GM19438 (cell line): ENCODE results near the gene SLC26A3.
"Not testable (repeated sequence)": the region's sequence is repeated elsewhere in the genome, so short reads cannot be mapped to it uniquely, and the experiment has no call there.

Experiments
- ATAC-seq: cut with Tn5 transposase; IDR thresholded peaks from one replicate; pipeline ENCODE4 v1.9.1; 2021; ENCODE audit warnings: low read depth; ENCODE audit not compliant: unreplicated experiment

The SLC26A3 gene

DNA sequence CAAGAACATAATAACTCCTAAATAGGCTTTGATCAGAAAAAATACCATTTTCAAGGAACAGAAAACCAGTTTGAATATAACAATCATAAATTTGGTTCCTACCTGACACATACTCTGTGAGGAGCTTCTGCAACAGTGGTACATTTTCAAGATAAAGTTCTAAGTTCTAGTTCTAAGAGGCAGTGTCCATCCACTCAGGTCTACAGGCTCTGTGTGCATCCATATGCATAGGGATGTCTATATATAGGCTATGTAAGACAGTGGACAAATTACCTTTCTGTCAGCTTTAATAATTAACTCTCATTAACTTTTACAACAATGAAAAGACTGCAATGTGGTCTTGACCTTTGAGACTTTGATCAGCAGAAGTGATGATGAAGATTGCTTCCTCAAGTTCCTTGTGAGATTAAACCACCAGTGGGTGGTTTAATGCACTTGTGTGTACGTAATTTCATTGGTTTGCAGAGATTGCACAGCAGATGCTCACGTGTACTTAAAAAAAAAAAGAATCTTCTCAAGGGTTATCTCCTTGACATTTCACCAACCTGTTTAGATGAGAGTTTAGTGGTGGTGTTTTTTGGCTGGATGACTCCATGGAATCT is at the start of gene SLC26A3:
Gene SLC26A3, minus strand, starts transcription at position 215 of the 602 bp plus-strand sequence. CDS start 8,714 bp downstream, outside the sequence.
- no peak for ATAC-seq

DNA sequence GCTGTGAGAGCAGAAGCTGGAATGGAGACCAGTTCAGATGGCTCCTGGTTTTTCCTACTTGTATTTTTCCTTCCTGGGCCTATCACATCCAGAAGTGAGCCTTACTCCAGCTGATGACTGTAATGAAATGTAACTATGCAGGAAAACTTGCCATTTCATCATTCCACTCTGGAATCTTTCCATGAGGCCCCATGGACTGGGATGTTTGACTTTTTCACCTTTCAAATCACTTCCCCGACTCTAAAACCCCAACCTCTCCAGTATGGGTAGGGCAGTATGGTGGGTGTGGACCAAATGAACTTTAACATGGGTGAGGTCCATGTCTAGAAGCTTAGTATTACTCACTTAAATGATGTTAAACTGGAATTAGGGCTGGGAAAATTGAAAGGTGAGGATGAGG is 47.6 kb upstream of the SLC26A3 start:
- ATAC-seq, result no peak

DNA sequence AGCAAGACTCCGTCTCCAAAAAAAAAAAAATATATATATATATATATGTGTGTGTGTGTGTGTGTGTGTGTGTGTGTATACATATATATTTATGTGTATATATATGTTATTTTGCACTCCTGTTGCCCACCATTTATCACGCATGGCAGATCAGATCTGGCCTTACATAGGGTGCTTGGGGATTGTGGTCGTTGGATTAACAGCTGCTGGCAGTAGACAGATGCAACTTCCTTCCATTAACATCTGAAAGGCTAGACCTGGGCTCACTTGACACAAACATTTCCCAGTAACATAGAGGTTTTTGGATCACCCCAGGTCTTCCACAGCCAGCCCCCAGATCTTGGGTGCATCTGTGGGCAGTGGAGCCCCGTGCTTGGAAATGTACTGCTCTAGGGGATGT is 47.2 kb upstream of the SLC26A3 start:
- no peak for ATAC-seq

DNA sequence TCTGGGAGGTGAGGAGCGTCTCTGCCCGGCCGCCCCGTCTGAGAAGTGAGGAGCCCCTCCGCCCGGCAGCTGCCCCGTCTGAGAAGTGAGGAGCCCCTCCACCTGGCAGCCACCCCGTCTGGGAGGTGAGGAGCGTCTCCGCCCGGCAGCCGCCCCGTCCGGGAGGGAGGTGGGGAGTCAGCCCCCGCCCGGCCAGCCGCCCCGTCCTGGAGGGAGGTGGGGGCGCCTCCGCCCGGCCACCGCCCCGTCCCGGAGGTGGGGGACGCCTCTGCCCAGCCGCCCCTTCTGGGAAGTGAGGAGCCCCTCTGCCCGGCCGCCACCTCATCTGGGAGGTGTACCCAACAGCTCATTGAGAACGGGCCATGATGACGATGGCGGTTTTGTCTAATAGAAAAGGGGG is 45.2 kb upstream of the SLC26A3 start:
- not testable (repeated sequence) for ATAC-seq

DNA sequence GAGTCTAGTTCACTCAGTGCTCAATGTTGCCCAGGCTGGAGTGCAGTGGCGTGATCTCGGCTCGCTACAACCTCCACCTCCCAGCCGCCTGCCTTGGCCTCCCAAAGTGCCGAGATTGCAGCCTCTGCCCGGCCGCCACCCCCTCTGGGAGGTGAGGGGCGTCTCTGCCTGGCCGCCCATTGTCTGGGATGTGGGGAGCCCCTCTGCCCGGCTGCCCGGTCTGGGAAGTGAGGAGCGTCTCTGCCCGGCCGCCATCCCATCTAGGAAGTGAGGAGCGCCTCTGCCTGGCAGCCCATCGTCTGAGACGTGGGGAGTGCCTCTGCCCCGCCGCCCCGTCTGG is 44.8 kb upstream of the SLC26A3 start:
- not testable (repeated sequence) for ATAC-seq

DNA sequence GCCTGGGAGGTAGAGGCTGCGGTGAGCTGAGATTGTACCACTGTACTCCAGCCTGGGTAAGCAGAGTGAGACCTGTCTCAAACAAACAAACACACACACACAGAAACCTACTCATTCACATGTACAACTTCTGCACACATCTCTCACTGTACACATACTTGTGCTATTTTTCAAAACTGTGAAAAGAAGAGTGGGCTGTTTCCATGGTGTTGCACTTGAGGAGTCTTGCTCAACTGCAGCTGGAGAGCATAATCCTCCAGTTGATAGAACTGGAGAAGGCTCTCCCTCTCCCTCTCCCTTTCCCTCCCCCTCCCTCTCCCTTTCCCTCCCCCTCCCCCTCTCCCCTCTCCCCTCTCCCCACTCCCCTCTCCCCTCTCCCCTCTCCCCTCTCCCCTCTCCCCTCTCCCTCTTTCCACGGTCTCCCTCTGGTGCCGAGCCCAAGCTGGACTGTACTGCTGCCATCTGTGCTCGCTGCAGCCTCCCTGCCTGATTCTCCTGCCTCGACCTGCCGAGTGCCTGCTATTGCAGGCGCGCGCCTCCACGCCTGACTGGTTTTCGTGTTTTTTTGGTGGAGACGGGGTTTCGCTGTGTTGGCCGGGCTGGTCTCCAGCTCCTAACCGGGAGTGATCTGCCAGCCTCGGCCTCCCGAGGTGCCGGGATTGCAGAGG is 44.3 kb upstream of the SLC26A3 start:
- ATAC-seq, result no peak

DNA sequence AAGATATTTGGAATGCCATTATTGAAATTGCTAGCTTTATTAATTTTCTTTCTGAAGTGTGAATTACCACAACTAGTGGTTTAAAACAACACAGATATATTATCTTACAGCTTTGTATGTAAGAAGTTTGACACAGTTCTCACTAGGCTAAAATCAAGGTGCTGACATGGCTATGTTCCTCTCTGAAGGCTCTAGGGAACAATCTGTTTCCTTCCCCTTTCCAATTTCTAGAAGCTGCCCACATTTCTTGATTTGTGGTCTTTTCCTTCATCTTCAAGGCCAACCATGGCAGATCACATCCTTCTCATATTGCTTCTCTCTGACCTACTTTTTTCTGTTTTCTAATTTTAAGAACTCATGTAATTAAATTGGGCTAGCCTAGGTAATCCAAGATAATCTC is 43.3 kb upstream of the SLC26A3 start:
- no peak for ATAC-seq

DNA sequence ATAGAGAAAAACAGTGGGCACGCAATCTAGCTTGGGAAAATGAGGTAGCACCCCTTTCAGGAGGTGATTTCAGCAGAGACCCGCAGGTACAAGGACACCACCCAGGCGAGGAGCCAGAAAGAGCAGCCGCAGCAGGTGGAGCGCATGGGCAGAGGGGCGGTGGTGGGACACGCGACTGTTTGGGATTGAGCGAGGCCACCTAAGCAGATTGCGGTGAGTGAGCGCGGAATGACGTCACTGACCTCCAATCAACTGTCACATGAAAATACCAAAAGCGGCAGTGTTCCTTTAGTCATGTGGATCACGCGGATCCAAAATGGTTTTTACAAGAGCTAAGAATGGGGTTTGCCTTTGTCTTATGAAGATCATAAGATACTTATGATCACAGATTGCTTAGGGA is 40.2 kb upstream of the SLC26A3 start:
- ATAC-seq, result no peak

DNA sequence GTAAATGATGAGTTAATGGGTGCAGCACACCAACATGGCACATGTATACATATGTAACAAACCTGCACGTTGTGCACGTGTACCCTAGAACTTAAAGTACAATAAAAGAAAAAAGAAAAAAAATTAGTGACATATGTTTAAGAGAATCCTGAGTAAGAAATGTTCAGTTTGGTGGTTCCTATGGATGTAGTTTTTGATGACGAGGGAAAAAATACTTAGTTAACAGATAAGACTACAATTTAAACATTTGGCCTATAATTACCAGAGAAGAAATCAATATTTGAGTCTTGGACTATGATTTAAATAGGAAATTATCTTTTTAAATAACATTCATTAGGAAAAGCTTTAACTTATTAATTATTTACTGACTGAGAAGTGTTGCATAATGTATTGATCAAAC is 39.2 kb upstream of the SLC26A3 start:
- ATAC-seq, result no peak

DNA sequence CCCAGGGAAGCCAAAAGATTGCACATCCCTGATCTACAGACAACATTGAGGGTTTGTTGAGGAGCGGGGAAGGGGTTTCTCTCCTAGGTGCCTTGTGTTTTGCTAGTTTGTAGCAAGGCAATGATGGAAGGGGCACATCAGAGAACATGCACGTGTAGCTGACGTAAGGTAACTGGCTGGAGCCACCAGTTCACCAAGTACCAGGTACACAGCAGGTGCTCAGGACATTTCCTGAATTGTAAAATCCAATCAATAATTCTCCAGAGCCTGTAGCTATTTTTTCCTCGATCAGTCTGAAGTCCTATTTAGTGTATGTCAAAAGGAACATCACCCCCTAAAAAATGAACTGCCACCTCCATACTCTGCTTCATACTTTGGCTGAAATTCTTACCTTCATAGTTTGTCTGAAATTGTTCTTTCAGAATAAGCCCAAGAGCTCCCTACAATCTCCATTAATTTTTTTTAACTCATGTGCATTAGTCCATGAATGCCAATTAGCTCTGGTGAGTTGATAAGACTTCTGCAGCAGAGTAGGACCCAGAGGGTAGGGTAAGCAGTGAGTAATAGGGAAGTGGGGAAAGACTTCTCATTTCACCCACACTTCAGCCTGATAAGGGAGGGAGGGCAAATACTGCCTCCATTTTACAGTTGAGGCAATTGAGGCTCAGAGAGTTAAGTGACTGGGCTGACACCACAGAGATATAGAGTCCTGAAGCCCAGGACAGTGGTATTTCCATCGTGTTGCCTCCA is 36.0 kb upstream of the SLC26A3 start:
- ATAC-seq, result no peak

DNA sequence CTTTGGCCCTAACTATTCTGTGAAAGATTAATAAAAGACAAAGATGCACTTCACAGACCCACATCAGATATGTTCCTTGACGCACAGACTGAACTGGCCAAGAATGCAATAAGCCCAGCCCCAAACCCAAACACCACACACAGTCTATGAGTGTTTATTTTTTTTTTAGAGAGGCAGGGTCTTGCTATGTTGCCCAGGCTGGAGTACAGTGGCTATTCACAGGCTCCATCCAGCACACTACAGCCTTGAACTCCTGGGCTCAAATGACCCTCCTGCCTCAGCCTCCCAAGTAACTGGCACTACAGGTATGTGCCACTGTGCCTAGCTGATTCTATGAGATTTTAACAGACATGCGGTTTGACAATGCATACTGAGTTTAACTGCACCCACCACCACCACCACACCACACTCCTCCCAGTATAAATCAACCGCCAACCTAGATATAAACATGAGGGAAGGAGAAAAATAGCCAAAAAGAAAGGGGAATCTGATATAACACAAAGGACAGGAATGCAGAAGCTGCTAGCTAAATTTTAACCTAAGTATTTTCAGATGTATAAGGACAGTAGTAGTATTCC is 35.1 kb upstream of the SLC26A3 start:
- ATAC-seq, result no peak

DNA sequence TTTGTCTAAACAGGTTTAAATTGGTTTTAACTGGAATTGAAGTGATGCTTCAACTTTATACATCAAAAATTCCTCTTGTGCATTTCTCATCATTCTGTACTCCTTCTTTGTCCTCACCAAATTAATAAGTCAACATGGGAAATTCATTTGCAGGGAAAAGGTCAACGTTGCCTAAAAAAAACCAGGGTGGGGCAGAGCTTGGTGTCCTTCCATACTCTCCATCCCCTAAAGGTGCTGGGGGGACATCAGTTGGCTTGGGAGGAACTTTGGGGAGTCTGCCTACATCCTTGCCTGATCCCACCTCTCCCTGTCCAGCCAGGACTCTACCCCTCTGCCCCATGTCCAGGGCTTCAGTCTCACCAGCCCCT is 34.1 kb upstream of the SLC26A3 start:
- ATAC-seq, result no peak

DNA sequence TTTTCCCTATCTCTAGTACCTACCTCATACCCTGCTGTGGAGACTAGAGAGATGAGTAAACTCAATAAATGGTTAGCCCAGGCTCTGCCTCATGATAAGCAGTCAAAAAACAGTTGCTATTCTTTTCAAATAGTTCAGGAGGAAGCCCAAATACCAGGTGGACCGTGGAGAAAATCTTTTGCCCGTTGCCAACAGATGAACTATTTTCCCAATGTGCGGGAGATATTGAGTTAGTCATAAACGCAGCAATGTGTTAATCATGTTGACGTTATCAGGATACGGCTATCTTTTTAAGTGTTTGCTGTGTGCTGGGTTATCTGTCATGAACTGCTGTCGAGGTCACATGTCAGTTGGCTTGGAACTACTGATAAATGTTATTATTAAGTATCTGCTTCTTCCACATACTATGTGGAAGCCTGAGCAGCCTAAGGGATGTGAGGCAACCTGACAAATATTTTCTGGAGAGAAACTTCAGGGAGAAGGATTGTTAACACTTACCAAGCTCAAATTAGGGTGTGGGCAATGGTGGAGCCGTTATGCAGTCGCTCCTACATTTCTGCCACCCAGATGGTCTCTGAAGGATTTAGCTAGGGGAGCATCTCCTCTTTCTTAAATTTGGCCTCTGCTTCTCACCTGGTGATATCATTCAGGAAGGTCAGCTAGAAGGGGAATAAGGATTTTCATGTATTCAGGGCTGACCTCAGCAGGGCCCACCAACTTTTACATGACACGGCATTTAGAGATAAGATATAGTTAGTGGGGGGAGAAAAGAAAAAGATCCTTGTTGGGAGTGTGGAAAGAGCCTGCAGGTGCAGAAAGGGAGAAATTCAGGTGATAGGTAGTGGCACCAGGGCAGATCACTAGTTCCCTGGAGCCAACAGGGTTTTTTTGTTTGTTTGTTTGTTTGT is 33.5 kb upstream of the SLC26A3 start:
- no peak for ATAC-seq

DNA sequence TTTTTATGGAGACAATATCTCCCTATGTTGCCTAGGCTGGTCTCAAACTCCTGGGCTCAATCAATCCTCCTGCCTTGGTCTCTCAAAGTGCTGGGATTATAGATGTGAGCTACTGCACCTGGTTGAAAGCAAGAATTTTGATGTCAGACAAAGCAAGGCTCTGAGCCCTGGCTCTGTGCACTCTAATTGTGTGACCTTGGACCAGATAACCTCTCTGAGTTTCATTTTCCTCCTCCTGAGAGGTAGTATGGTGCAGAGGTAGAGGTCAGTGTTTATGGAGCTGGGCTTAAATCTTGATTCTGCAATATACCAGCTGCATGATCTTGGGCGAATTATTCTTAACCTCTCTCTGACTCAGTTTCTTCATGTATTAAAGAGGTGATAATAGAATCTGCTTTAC is 31.4 kb upstream of the SLC26A3 start:
- no peak for ATAC-seq

DNA sequence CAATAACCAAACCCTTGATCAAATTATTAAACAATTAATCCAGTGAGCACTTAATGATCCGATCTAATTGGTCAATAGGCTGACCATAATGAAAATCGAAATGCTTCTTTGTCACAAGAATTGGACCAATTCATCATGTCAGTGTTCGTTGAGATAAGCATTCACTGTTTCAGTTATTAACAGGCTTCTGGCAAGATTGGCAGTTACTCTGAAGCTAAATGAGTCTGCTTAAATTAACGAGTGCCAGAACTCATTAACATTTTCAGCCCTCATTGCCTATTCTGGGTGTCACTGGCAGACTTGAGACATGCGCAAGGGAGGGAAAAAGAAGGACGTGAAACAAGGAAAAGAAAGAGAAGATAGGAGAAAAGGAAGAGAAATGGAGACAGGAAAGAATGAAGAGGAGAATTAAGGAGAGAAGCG is 30.7 kb upstream of the SLC26A3 start:
- ATAC-seq, result no peak

DNA sequence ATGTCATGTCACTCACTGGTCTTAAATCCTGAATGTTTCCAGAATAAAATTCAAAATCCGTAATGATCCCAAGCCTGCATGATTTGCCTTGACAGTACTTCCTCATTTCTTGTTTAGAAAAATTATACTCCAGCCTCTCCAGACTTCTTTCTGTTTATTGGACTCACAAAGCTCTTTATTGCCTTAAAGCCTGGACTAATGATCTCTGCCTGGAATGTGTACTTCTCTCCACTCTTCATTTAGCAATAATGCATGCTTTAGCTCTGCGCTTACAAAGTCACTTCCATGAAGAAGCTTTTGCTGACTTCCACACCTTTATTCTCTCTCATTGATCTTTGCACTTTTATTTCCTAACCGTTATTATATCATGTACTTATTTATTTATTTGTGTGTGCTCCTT is 27.4 kb upstream of the SLC26A3 start:
- no peak for ATAC-seq

DNA sequence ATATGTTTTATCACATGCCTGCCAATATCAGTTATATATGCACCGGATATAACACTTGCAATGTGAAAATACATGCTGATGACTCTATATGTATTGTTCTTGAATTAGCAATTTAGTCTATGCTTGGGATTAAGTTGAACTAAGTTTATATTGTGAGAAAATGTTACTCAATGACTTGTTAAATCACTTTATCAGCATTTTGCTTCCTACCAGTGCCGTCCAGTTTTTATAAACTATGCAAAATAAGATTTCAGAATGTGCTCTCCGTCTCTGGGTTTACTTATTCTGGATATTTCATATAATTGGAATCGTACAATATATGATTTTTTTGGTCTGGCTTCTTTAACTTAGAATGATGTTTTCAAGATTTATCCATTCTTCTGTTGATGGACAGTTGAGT is 25.5 kb upstream of the SLC26A3 start:
- ATAC-seq, result no peak

DNA sequence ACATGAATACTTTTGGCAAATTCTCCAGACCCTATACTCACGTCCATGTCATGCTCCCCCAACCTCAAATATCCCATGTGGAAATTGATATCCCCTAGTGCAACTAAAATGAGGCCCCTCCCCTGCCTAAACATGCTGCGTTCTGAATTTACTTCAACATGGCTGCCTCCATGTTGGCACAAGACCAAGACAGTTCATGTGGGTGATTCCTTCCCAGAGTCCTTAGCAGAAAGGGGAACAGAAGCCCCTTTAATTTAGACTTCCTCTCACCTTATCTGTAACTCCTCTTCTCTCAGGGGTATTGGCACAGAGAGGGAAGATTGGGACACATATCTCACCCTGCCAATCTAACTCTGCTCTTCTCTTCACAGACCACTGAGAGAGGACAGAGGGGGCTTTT is 24.5 kb upstream of the SLC26A3 start:
- ATAC-seq, result no peak

DNA sequence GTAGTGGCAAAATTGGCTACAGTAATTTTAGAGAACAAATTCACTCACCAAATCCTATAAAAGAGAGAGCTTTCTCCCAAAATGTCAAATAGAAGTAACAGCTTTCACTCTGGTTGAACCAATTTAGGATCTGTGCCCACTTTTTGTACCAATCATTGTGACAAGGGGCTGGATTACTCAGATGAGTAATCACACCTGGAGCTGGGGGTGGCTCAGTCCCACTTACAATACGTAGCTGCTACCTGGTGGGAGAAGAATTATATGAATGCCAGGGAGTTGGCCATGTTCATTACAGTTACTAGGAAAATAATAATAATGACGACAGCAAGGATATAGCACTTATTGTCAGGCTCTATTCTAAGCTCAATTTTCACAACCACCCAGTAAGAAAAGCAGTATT is 23.4 kb upstream of the SLC26A3 start:
- ATAC-seq, result no peak

DNA sequence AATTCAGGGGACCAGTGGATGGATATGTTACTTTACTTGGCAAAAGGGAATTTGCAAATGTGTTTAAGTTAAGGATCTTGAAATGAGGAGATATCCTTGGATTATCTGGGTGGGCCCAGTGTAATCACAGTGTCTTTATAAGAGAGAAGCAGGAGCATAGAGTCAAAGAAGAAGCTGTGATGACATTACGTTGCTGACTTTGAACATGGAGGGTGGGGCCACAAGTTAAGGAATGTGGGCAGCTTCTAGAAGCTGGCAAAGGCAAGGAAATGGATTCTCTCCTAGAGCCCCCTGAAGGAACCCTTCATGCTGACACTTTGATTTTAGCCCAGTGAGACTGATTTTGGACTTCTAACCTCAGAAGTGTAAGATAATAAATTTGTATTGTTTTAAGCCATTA is 21.8 kb upstream of the SLC26A3 start:
- ATAC-seq, result no peak

DNA sequence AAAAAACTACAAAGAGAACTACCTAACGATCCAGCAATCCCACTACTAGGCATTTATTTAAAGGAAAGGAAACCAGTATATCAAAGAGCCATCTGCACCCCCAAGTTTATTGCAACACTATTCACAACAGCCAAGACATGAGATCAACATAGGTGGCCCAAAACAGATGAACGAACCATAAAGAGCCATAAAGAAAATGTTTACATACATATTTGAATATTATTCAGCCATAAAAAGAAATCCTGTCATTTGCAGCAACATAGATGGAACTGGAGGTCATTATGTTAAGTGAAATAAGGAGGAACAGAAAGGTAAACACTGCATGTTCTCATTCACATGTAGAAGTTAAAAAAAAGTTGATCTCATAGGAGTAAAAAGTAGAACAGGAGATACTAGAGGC is 15.6 kb upstream of the SLC26A3 start:
- ATAC-seq, result no peak
